Effector memory CD8-positive, alpha-beta T cell (primary cell): ENCODE measurements around the gene TNFSF9.
"Not testable (repeated sequence)": the region's sequence is repeated elsewhere in the genome, so short reads cannot be mapped to it uniquely, and the experiment has no call there.

Source experiments
- ATAC-seq: fragments of 150-1000 bp; cut with Tn5 transposase; replicated peaks from 2 replicates; pipeline ENCODE4 v1.10.0; 2021; ENCODE audit warnings: mild to moderate bottlenecking, moderate library complexity
- DNase-seq, 3 experiments: peaks; one replicate each; pipeline ENCODE4 v3.0.0; 2021
- H3K27ac Mint-ChIP-seq, 2 donors: one replicate each; pipeline ENCODE4 v1.8.0; 2022; ENCODE audit warnings: mild to moderate bottlenecking in 2 of 2, mixed read lengths in 2 of 2, moderate library complexity in 2 of 2
- H3K27me3 Mint-ChIP-seq, 2 donors: one replicate each; pipeline ENCODE4 v1.8.0; 2022; ENCODE audit warnings: mixed read lengths in 2 of 2
- H3K36me3 Mint-ChIP-seq: one replicate; pipeline ENCODE4 v1.8.0; 2022; ENCODE audit warnings: mild to moderate bottlenecking, moderate library complexity, mixed read lengths; ENCODE audit not compliant: insufficient read depth
- H3K4me1 Mint-ChIP-seq, 2 donors: one replicate each; pipeline ENCODE4 v1.8.0; 2022; ENCODE audit warnings: low read depth in 2 of 2, mixed read lengths in 2 of 2
- H3K4me3 Mint-ChIP-seq, 2 donors: one replicate each; pipeline ENCODE4 v1.8.0; 2022; ENCODE audit warnings: mild to moderate bottlenecking in 2 of 2, mixed read lengths in 2 of 2, moderate library complexity in 2 of 2
- H3K9me3 Mint-ChIP-seq, 2 donors: one replicate each; pipeline ENCODE4 v1.8.0; 2022; ENCODE audit warnings: mixed read lengths in 2 of 2

TNFSF9 gene

GRCh38 chr19:6551607-6552450 lies 21.0 kb downstream of the TNFSF9 start:
- H3K27me3 Mint-ChIP-seq, result no peaks in the 10 kb centered on the region
- ATAC-seq, result peak; percentile 98
- peaks cover 3 to 6% of the 10 kb centered on the region in 2 donors for H3K4me1 Mint-ChIP-seq
- peak; percentile 65 to 71 (median 67) for DNase-seq
- no peaks in the 10 kb centered on the region for H3K36me3 Mint-ChIP-seq
- peak overlapping the region; percentile 56 to 61 for H3K4me3 Mint-ChIP-seq
- peak overlapping the region in 1 of 2 donors; percentile 65 for H3K27ac Mint-ChIP-seq
- H3K9me3 Mint-ChIP-seq, result no peaks in the 10 kb centered on the region

- no peaks in the 10 kb centered on the region for H3K27me3 Mint-ChIP-seq
- DNase-seq (no peak), ATAC-seq (no peak)
- no peaks in the 10 kb centered on the region for H3K4me1 Mint-ChIP-seq
- no peak overlapping the region for H3K27ac Mint-ChIP-seq
- no peaks in the 10 kb centered on the region for H3K9me3 Mint-ChIP-seq
- H3K4me3 Mint-ChIP-seq, result no peak overlapping the region
- H3K36me3 Mint-ChIP-seq, result no peaks in the 10 kb centered on the region
These were observed 25.2 kb downstream of the TNFSF9 start for GRCh38 chr19:6556043-6556449.

GRCh38 chr19:6556480-6557195 lies 25.8 kb downstream of the TNFSF9 start:
- DNase-seq, result no peak
- H3K4me3 Mint-ChIP-seq, result no peak overlapping the region
- no peaks in the 10 kb centered on the region for H3K4me1 Mint-ChIP-seq
- no peak for ATAC-seq
- no peaks in the 10 kb centered on the region for H3K36me3 Mint-ChIP-seq
- no peak overlapping the region for H3K27ac Mint-ChIP-seq
- no peaks in the 10 kb centered on the region for H3K9me3 Mint-ChIP-seq
- no peaks in the 10 kb centered on the region for H3K27me3 Mint-ChIP-seq

GRCh38 chr19:6562437-6562836 lies 31.6 kb downstream of the TNFSF9 start:
- ATAC-seq, H3K9me3 Mint-ChIP-seq, DNase-seq, H3K27me3 Mint-ChIP-seq, H3K4me1 Mint-ChIP-seq, H3K27ac Mint-ChIP-seq, H3K4me3 Mint-ChIP-seq, H3K36me3 Mint-ChIP-seq: not testable (repeated sequence)

- no peak for ATAC-seq
- Mint-ChIP-seq H3K27ac (no peak overlapping the region), H3K9me3 (peaks cover 2 to 8% of the 10 kb centered on the region in 2 donors)
These were observed 33.6 kb downstream of the TNFSF9 start for GRCh38 chr19:6564393-6564792.

GRCh38 chr19:6566727-6567126 lies 35.9 kb downstream of the TNFSF9 start:
- not testable (repeated sequence) for H3K36me3 Mint-ChIP-seq, DNase-seq, H3K4me1 Mint-ChIP-seq, ATAC-seq, H3K4me3 Mint-ChIP-seq, H3K27ac Mint-ChIP-seq
- peaks cover 15 to 39% of the 10 kb centered on the region in 2 donors for H3K27me3 Mint-ChIP-seq
- peaks cover 2 to 15% of the 10 kb centered on the region in 2 donors for H3K9me3 Mint-ChIP-seq

More at GRCh38 chr19:6564393-6564792, 33.6 kb downstream of the TNFSF9 start:
- Mint-ChIP-seq H3K4me1 (no peaks in the 10 kb centered on the region), H3K27me3 (peaks cover 0 to 18% of the 10 kb centered on the region in 2 donors), H3K4me3 (no peak overlapping the region), H3K36me3 (peaks cover 2% of the 10 kb centered on the region)
- DNase-seq, result no peak

- Mint-ChIP-seq H3K4me1 (peaks cover 0 to 1% of the 10 kb centered on the region in 2 donors), H3K9me3 (peaks cover 2 to 15% of the 10 kb centered on the region in 2 donors), H3K36me3 (peaks cover 2% of the 10 kb centered on the region), H3K27ac (no peak overlapping the region), H3K4me3 (no peak overlapping the region), H3K27me3 (peaks cover 15 to 33% of the 10 kb centered on the region in 2 donors)
- DNase-seq (no peak), ATAC-seq (no peak)
These were observed 37.2 kb downstream of the TNFSF9 start for GRCh38 chr19:6568010-6568526.

GRCh38 chr19:6568816-6569215 lies 38.0 kb downstream of the TNFSF9 start:
- no peak overlapping the region for H3K27ac Mint-ChIP-seq
- peaks cover 2% of the 10 kb centered on the region for H3K36me3 Mint-ChIP-seq
- H3K4me1 Mint-ChIP-seq, result peaks cover 0 to 1% of the 10 kb centered on the region in 2 donors
- no peak for DNase-seq
- peaks cover 15 to 31% of the 10 kb centered on the region in 2 donors for H3K27me3 Mint-ChIP-seq
- H3K9me3 Mint-ChIP-seq, result peaks cover 2 to 15% of the 10 kb centered on the region in 2 donors
- ATAC-seq, result no peak
- no peak overlapping the region for H3K4me3 Mint-ChIP-seq

- ATAC-seq (no peak), DNase-seq (no peak)
- H3K27me3 Mint-ChIP-seq, result peaks cover 15 to 31% of the 10 kb centered on the region in 2 donors
- no peak overlapping the region for H3K4me3 Mint-ChIP-seq
- no peak overlapping the region for H3K27ac Mint-ChIP-seq
- H3K4me1 Mint-ChIP-seq, result peaks cover 0 to 1% of the 10 kb centered on the region in 2 donors
- no peaks in the 10 kb centered on the region for H3K36me3 Mint-ChIP-seq
- H3K9me3 Mint-ChIP-seq, result peaks cover 0 to 7% of the 10 kb centered on the region in 2 donors
These were observed 39.9 kb downstream of the TNFSF9 start for GRCh38 chr19:6570764-6571163.

GRCh38 chr19:6571167-6571566 lies 40.3 kb downstream of the TNFSF9 start:
- Mint-ChIP-seq H3K4me3 (no peak overlapping the region), H3K36me3 (no peaks in the 10 kb centered on the region), H3K4me1 (peaks cover 0 to 1% of the 10 kb centered on the region in 2 donors), H3K9me3 (peaks cover 0 to 7% of the 10 kb centered on the region in 2 donors), H3K27ac (no peak overlapping the region), H3K27me3 (peaks cover 15 to 31% of the 10 kb centered on the region in 2 donors)
- DNase-seq, result no peak
- ATAC-seq, result no peak

GRCh38 chr19:6572217-6572616 lies 41.4 kb downstream of the TNFSF9 start:
- Mint-ChIP-seq H3K27ac (no peak overlapping the region), H3K4me1 (peaks cover 0 to 1% of the 10 kb centered on the region in 2 donors), H3K4me3 (no peak overlapping the region), H3K27me3 (peaks cover 15 to 31% of the 10 kb centered on the region in 2 donors), H3K36me3 (no peaks in the 10 kb centered on the region), H3K9me3 (peaks cover 0 to 7% of the 10 kb centered on the region in 2 donors)
- DNase-seq (no peak), ATAC-seq (no peak)

- no peak for ATAC-seq
- DNase-seq, result no peak
- no peaks in the 10 kb centered on the region for H3K36me3 Mint-ChIP-seq
- peaks cover 15 to 25% of the 10 kb centered on the region in 2 donors for H3K27me3 Mint-ChIP-seq
- H3K4me1 Mint-ChIP-seq, result peaks cover 3 to 4% of the 10 kb centered on the region in 2 donors
- H3K9me3 Mint-ChIP-seq, result peaks cover 0 to 7% of the 10 kb centered on the region in 2 donors
- no peak overlapping the region for H3K4me3 Mint-ChIP-seq
- no peak overlapping the region for H3K27ac Mint-ChIP-seq
These were observed 42.5 kb downstream of the TNFSF9 start for GRCh38 chr19:6573350-6573749.

- no peak for ATAC-seq
- no peaks in the 10 kb centered on the region for H3K9me3 Mint-ChIP-seq
These were observed 46.1 kb downstream of the TNFSF9 start for GRCh38 chr19:6576869-6577475.

More at GRCh38 chr19:6576869-6577475, 46.1 kb downstream of the TNFSF9 start:
- Mint-ChIP-seq H3K4me3 (no peak overlapping the region), H3K27me3 (no peaks in the 10 kb centered on the region), H3K36me3 (no peaks in the 10 kb centered on the region), H3K4me1 (peaks cover 4 to 5% of the 10 kb centered on the region in 2 donors), H3K27ac (no peak overlapping the region)
- DNase-seq, result no peak
